ENCODE data around the gene RNF26. TPM values are rescaled to one million over a fixed set of nuclear protein-coding genes. Genes with fewer than 3 reads are reported as not detected.

The RNF26 gene
- polyA plus RNA-seq, 1 donor, result 31.9 TPM

- no peak for DNase-seq
Observed at GRCh38 chr11:119351232-119351631, 16.9 kb downstream of the RNF26 start.

- DNase-seq, result peak; percentile 64
Observed at GRCh38 chr11:119352857-119353260, 18.5 kb downstream of the RNF26 start.

GRCh38 chr11:119355091-119355843 lies 20.9 kb downstream of the RNF26 start:
- no peak for DNase-seq

- peak; percentile 81 for DNase-seq
Observed at GRCh38 chr11:119356349-119357031, 22.2 kb downstream of the RNF26 start.

GRCh38 chr11:119357074-119357473 lies 22.7 kb downstream of the RNF26 start:
- DNase-seq, result no peak

- DNase-seq, result no peak
Observed at GRCh38 chr11:119359365-119360214, 25.3 kb downstream of the RNF26 start.

- peak; percentile 71 for DNase-seq
Observed at GRCh38 chr11:119361056-119361787, 26.9 kb downstream of the RNF26 start.

- no peak for DNase-seq
Observed at GRCh38 chr11:119361941-119362725, 27.8 kb downstream of the RNF26 start.

GRCh38 chr11:119362741-119363080 lies 28.4 kb downstream of the RNF26 start:
- DNase-seq, result no peak

- DNase-seq, result no peak
Observed at GRCh38 chr11:119363081-119363850, 28.9 kb downstream of the RNF26 start.

GRCh38 chr11:119363851-119364590 lies 29.7 kb downstream of the RNF26 start:
- DNase-seq, result peak; percentile 62

GRCh38 chr11:119365071-119365591 lies 30.8 kb downstream of the RNF26 start:
- DNase-seq, result no peak

GRCh38 chr11:119366690-119367620 lies 32.6 kb downstream of the RNF26 start:
- no peak for DNase-seq

- peak; percentile 64 for DNase-seq
Observed at GRCh38 chr11:119367661-119368120, 33.4 kb downstream of the RNF26 start.

- no peak for DNase-seq
Observed at GRCh38 chr11:119368121-119369034, 34.1 kb downstream of the RNF26 start.

GRCh38 chr11:119369132-119369925 lies 35.0 kb downstream of the RNF26 start:
- no peak for DNase-seq

Measured in left kidney (tissue), 2 donors.